Stimulated activated CD4-positive, alpha-beta T cell treated with anti-CD3 and anti-CD28 coated beads, Interleukin-2, amount 100 ng/mL, for 4 hours (primary cell): ENCODE measurements around the gene LGALS16.
"Not testable (repeated sequence)": the region's sequence is repeated elsewhere in the genome, so short reads cannot be mapped to it uniquely, and the experiment has no call there.

ENCODE experiments used
- DNase-seq: peaks from one replicate; pipeline ENCODE4 v3.0.0-alpha.2; 2020; ENCODE audit warnings: low read depth

The LGALS16 gene

DNA sequence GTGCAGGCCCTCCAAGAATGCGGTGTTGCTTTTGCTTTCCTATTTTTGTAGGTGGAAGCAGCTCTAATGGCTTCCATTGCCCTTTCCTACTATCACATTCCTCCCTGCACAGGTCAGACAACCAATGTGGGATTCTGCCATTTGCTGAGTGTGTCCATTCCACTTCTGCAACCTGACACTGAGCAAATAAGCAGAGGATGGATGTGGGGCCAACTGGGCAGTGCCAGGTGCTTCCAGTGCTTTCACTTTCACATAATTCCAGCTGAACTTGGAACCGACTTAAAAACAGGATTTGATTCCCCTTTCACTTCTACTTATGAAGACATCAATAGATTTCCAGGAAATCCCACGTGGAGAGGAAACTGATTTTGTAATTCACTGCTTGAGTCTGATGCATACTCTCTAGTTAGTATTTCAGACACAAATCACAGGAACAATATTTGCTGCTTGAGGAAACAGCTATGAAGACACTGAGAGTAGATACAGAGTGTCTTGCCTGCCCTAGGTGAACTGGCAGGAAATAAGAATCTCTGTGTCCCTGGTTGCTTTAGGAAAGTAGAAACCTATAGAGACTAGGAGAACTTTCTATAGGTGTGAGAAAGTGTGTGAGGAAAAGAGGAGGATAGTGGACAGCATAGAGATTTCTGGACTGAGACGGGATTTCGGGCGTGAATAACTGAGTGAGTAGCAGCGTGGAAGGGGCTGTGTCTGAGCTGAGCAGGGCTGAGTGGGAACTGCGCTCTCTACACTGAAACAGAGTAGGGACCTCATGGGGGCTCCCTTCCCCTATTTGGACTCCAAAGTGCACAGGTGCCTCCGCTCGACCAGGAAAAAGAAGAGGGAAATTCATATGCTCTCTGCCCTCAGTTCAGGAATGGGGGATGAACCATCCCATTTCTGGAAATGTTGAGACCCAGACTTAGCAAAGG is 22.5 kb downstream of the LGALS16 start:
- no peak for DNase-seq

- peak; percentile 32 for DNase-seq
Measured at GRCh38 chr19:39679056-39679790, 23.5 kb downstream of the LGALS16 start.

DNA sequence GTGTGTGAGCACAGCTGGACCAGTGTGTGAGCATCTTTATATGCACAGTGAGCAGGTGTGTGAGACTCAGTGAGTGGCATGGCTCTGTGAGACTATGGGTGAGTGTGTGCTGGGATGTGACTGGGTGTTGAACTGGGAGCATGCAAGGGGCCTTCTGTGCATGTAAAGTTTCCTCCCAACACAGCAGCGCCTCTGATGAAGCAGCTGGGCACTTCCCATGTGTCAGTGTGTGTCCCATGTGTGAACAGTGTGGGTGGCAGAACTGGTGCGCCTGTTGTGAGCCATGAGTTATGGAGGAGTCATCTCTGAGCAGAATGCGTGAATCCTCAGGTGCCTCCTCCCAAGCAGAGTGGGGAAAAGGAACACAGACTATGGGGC is 24.1 kb downstream of the LGALS16 start:
- peak; percentile 31 for DNase-seq

- no peak for DNase-seq
Measured at GRCh38 chr19:39680593-39680992, 24.9 kb downstream of the LGALS16 start.

- DNase-seq, result no peak
Measured at GRCh38 chr19:39681416-39681815, 25.7 kb downstream of the LGALS16 start.

DNA sequence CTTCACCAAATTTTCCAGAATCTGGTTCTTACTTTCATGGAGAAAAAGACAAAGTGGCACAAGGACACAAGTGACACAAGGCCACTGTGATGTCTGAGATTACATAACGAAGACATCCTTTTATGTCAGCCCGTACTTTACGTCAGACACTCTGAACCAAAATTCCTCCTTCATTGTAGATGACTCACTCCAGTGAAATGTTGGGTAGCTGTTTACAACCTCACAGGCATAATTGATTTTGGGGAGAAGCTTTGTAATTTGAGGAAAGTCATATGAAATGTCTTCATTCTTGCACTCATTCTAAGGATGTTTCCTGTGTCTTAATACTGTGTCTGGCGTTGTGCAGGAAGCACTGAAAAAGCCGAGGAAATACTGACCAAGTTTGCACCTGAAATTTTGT is 28.6 kb downstream of the LGALS16 start:
- DNase-seq, result no peak

GRCh38 chr19:39686739-39687138 is 31.0 kb downstream of the LGALS16 start:
- DNase-seq, result no peak

DNA sequence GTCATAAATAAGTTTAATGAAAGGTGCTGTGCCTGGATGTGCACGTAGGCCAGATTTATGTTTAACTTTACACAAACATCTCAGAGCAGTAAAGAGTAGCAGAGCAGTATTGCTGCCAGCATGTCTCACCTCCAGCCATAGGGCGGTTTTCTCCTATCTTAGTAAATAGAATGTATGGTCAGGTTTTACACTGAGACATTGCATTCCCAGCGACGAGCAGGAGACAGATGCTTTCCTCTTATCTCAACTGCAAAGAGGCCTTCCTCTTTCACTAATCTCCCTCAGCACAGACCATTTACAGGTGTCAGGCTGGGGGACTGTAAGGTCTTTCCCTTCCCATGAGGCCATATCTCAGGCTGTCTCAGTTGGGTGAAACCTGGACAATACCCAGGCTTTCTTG is 32.9 kb downstream of the LGALS16 start:
- DNase-seq, result not testable (repeated sequence)

- DNase-seq, result no peak
Measured at GRCh38 chr19:39692166-39692565, 36.5 kb downstream of the LGALS16 start.

DNA sequence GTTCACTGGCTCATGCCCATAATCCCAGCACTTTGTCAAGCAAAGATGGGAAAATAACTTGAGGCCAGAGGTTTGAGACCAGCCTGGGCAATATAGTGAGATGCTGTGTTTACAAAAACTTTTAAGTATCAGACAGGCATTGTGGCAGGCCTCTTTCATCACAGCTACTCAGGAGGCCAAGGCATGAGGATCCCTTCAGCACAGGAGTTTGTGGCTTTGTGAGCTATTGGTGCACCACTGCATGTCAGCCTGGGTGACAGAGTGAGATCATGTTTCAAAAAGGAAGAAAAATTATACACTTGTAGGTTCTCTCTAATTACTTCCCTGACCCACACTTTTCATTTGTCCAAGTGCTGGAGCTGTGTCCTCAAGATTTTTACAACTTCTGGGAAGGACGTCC is 37.1 kb downstream of the LGALS16 start:
- DNase-seq, result no peak

DNA sequence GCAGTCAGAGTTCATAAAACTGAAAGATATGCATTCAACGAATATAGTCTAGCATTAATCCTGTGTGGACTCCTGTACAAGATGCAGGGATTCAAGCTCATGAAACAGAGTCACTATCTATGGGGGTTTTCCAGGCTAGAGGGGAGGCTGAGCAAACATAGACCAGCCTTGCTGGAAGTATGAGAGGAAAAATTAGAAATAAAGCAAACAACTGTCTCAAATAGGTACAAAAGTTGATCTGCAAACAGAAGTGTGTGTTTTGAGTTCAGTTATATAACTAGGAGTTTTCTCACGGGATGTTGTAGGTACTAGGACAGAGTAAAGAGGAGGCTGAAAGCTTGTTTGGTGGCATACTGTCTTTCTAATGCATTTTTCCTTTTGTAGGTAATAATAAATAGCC is 40.0 kb downstream of the LGALS16 start:
- no peak for DNase-seq

GRCh38 chr19:39696387-39696786 is 40.7 kb downstream of the LGALS16 start:
- no peak for DNase-seq

DNA sequence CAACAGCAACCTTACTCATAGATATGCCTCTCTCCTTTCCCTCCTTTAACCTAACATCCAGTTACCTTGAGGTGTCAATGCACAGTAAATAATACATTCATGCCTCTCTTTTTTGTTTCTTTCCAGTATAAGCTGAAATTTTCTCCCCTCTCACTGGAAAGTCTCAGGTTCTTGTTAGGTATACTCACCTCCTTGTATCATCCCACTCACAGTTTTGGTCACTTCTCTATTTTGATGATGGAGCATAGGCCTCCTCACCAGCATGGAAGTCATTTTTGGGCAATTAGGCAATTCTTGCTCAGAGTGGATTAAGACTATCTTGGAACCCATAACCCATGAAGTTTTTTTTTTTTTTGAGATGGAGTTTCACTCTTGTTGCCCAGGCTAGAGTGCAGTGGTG is 42.8 kb downstream of the LGALS16 start:
- no peak for DNase-seq

DNA sequence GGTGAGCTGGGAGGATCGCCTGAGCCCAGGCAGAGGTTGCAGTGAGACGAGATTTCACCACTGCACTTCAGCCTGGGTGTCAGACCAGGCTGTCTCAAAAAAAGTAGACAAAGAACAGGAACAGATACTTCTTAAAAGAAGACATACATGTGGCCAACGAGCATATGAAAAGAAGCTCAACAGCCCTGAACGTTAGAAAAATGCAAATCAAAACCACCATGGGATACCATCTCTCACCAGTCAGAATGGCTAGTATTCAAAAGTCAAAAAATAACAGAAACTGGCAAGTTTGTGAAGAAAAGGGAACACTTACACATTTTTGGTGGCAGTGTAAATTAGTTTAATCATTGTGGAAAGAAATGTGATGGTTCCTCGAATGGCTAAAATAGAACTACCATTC is 45.6 kb downstream of the LGALS16 start:
- DNase-seq, result no peak

DNA sequence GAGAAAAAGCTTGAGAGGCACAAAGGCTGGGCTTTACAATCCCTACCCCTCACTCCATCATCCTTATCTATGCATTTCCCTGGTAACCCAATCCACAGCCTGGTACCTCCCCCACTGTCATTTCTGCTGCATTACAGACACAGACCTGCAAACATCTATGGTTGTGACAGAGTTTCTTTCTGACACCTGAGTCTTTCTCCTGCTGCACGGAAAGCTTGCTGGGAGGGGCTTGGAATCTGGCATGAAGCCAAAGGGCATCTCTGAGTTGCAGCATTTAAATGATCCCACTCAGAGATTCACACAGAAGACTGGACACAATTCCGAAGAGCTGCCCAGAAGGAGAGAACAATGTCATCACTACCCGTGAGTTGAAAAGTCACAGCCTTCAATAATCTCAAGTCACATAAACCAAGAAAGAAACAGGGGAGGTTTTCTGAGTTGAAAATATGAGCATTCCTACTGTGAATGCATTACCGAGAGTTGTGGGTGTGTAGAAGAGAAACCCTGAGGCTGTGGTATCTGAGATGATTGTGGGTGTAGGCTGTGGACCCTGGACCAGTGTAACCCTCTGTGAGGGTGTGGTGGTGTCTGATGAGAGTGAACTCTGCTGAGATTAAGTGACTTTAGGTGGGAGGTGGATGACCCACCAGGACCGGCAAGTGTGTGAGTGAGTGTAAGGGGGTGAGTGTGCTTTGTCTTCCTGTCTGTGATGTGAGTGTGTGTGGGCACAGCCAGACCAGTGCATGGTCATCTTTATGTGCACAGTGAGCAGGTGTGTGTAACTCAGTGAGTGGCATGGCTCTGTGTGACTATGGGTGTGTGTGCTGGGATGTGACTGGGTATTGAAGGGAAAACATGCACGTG is 48.7 kb downstream of the LGALS16 start, which contains the start of gene LGALS14:
Gene LGALS14, plus strand, starts transcription at position 301 of the 864 bp plus-strand sequence. Its CDS starts 48 bp downstream, at position 349.
- DNase-seq, result no peak

DNA sequence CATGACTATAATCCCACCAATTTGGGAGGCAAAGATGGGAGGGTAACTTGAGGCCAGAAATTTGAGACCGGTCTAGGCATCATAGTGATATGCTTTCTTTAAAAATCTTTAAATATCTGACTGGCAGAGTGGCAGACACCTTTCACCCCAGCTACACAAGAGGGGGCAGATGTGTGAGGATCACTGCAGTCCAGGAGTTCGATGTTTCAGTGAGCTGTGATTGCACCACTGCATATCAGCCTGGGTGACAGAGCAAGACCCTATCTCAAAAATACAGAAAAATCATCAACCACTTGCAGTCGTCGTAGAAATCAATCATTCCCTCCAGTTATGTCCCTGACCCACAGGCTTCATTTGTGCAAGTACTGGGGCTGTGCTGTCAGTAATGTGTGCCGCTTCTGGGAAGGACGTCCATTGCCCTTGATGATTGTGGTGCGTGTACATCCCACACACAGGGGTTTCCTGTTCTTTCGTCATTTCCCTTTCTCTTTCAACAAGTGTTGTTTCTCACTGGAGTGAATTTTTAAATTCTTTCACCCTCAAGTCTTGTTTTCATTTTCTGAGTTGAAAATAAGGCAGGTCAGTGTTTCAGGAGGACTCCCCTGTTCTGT is 50.0 kb downstream of the LGALS16 start:
- peak; percentile 18 for DNase-seq

GRCh38 chr19:39708594-39708993 is 52.9 kb downstream of the LGALS16 start:
- DNase-seq, result no peak

DNA sequence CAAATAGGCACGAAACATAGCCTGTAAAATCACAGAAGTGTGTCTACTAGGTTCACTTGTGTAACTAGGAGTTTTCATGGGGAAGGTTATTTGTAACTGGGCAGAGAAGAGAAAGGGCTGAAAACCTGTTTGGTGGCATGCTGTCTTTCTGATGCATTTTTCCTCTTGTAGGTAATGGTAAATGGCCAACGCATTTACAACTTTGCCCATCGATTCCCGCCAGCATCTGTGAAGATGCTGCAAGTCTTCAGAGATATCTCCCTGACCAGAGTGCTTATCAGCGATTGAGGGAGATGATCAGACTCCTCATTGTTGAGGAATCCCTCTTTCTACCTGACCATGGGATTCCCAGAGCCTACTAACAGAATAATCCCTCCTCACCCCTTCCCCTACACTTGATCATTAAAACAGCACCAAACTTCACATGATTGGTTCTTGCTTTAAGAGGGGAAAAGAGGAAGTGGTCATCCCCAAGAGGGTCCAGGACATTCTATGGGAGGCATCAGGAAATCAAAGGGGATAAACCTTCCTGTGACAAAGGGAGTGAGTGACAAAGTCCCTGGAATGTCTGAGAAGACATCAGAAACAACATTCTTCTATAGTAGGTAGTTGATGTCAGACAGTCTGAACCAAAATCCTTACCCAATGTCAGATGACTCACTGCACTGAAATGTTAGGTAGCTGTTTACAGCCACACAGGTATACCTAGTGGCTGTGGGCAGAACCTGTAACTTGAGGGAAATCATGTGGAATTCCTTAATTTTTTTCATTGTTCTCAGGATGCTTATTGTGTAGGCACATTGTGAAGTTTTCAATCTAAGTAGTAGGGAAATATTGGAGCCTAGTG is 53.5 kb downstream of the LGALS16 start:
- no peak for DNase-seq
